ENCODE results near the gene CCDC87.

DNA sequence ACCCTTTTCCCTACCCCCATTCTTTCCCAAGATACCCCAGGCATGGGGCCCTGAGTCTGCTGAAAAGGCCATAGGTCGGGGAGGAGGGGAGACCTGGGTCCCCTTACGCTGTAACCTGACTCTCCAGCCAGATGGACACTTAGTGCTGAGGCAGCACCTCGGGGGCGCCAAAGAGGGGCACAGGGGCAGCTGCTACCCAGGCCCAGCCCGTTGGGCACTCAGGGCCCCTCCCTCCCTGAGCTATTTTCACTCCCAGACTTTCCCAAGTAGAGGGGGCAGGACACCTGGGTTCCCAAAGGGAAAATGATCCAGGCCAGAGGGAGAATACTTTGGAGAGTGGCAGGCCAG, 45.2 kb downstream of the CCDC87 start:
- TF ChIP-seq, protein P1, sequence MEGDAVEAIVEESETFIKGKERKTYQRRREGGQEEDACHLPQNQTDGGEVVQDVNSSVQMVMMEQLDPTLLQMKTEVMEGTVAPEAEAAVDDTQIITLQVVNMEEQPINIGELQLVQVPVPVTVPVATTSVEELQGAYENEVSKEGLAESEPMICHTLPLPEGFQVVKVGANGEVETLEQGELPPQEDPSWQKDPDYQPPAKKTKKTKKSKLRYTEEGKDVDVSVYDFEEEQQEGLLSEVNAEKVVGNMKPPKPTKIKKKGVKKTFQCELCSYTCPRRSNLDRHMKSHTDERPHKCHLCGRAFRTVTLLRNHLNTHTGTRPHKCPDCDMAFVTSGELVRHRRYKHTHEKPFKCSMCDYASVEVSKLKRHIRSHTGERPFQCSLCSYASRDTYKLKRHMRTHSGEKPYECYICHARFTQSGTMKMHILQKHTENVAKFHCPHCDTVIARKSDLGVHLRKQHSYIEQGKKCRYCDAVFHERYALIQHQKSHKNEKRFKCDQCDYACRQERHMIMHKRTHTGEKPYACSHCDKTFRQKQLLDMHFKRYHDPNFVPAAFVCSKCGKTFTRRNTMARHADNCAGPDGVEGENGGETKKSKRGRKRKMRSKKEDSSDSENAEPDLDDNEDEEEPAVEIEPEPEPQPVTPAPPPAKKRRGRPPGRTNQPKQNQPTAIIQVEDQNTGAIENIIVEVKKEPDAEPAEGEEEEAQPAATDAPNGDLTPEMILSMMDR (IDR thresholded peaks at IDR 0.05; ENCODE audit: poor library complexity) = no peak
- no peak for TF ChIP-seq EZH2 (IDR thresholded peaks at IDR 0.05; ENCODE audit: borderline replicate concordance)

Data from hepatocyte (in vitro differentiated cells).